GM18868 (cell line): ENCODE results near the gene GNG5.
"Not testable (repeated sequence)": the region's sequence is repeated elsewhere in the genome, so short reads cannot be mapped to it uniquely, and the experiment has no call there.

Source experiments
- ATAC-seq: cut with Tn5 transposase; IDR thresholded peaks from one replicate; pipeline ENCODE4 v1.9.1; 2021; ENCODE audit warnings: mild to moderate bottlenecking, moderate library complexity; ENCODE audit not compliant: unreplicated experiment

The GNG5 gene

DNA sequence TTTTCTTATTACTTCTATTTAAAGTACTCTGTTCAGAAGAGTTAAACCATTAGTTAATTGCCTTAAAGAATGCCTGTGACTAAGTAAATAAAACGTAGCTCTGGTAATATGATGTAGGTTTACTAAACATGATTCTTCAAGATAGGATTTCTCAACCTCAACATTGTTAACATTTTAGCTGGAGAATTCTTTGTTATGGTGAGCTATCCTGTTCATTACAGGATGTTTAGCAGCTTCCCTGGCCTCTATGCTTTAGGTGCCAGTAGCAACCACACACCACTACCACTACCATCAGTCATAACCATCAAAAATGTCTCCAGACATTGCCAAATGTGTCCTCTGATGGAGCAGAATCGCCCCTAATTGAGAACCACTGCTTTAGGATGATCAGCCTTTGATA lies 16.6 kb downstream of the GNG5 start:
- ATAC-seq: no peak

DNA sequence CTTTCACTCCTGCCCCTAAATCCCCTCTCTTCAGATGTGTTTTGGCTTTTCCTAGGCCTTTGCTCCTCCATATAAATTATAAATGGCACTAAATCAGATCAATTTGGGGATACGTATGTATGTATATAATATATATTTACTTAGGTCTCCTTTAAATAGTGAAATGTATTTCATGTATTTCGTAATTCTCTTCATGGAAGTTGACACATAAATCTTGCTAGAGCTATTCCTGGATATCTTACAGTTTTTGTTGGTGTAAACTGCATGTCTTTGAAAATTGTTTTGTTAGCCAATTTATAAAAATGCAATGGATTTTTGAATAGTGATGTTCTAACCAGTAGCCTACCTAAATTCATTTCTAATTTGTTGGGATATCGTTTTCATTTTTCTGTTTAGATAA lies 18.3 kb downstream of the GNG5 start:
- ATAC-seq: no peak

GRCh38 chr1:84481317-84481716 lies 25.1 kb downstream of the GNG5 start:
- no peak for ATAC-seq

DNA sequence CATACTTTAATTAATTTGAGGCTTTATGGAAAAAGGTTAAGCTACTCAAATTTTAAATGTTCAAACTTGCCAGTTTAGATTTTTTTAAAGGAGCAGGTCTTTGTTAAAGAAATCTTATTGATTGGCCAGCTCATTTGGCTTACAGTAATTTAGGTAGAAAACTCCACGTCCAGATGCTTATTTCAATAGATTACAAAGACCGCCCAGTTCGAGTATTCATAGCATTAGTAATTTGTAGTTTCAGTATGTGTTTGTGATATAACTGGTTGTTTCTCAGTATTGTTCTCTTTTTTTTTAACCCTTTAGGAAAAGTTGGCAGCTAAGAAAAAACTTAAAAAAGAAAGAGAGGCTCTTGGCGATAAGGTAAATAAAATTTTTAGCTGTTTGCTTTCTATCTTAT lies 25.7 kb downstream of the GNG5 start:
- peak; percentile 38 for ATAC-seq

GRCh38 chr1:84479998-84480397 lies 26.4 kb downstream of the GNG5 start:
- ATAC-seq: peak; percentile 14

GRCh38 chr1:84478876-84479868 lies 27.2 kb downstream of the GNG5 start, which contains the start of gene RPF1:
Gene RPF1, plus strand, starts transcription at chr1:84479266. Its CDS starts 16 bp downstream, at chr1:84479282.
- peak; percentile 96 for ATAC-seq

DNA sequence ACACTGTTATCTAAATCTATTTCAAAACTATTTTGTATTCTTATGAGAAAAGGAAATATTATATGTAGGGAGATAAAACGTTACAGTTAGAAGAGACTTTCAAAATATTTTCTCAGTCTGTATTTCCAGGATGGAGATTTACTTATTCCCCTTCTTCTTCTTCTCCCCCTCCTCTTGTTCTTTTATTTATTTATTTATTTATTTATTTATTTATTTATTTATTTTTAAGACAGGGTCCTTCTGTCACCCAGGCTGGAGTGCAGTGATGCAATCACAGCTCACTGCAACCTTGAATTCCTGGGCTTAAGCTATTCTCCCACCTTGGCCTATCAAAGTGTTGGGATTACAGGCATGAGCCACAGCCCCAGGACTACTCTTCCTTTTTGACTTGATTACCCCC lies 30.2 kb downstream of the GNG5 start:
- no peak for ATAC-seq

DNA sequence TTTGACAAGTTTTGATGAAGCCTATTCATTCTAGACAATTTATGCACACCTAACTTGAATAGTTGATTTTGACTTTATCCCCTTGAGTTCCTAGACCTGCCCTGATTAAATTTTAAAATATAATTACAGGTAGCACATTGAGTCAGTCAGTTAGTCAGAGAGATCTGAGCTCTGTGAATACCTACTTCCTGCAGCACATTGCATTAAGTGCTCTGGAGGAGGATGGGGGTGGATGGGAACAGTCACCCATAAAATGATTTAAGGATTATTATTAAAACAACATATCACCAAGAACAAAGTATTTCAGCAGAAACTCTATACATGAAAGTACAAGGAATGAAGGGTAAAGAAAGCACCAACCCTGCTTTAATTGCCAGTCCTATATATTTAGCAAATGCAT lies 39.1 kb downstream of the GNG5 start:
- no peak for ATAC-seq

DNA sequence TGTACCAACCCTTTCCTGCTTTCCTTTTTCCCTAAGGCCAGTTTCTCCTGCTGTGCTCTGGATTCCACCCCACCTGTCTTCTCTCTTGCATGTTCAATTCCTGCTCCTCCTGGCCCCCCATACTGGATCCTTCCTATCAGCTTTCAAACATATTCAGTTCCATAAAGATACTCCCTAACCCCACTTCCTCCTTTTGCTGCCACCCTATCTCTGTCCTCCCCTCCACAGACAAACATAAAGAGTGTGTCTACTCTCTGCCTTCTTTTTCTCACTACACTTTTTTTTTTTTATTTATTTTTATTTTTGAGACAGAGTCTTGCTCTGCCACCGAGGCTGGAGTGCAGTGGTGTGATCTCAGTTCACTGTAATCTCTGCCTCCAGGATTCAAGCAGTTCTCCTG lies 44.3 kb downstream of the GNG5 start:
- no peak for ATAC-seq

DNA sequence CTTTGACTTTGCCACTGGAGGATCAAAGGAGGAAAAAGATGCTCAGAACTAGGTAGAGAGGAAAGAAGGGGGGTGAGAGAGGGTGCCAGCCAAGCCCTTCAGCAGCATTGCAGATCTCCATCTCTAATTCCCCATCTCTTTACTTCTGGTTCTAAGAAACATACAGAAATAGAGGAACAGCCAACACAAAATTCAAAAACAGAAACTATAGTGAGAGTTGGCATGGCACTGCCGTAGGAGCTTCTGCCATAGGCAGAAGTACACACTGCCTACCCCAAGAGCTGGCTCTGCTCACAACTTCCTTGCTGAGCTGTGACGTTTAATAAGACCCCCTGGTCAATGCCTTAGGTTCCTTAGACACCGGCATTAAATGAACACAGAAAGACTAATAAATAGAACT lies 53.9 kb downstream of the GNG5 start:
- ATAC-seq: no peak

DNA sequence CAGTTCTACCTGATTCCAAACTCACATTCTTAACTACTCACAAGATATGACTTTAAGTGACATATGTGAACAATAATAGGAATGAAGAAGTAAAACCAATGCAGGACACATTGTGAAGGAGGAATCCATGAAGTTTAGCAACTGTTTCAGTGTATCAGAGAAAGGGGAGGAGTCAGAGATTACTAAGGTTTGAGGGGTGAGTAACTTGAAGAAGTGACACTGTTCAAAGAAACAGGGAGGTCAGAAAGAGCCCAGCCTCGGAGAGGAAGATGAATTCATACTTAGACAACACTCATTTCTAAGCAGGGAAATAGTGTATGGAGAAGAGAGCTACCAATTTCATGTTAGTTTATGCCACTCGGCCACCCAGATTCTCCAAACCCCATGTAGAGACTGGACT lies 55.5 kb downstream of the GNG5 start:
- ATAC-seq: peak; percentile 75

DNA sequence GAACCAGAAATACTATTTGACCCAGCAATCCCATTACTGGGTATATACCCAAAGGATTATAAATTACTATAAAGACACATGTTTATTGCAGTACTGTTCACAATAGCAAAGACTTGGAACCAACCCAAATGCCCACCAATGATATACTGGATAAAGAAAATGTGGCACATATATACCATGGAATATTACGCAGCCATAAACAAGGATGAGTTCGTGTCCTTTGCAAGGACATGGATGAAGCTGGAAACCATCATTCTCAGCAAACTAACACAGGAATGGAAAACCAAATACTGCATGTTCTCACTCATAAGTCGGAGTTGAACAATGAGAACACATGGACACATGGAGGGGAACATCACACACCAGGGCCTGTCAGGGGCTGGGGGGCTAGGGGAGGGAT lies 57.7 kb downstream of the GNG5 start:
- ATAC-seq: not testable (repeated sequence)
